ENCODE measurements around the gene FILIP1L. TPM values are rescaled to one million over a fixed set of nuclear protein-coding genes. Genes with fewer than 3 reads are reported as not detected.

The FILIP1L gene
- total RNA-seq, 1 experiment from 2014 or later: 0.07 TPM

DNA sequence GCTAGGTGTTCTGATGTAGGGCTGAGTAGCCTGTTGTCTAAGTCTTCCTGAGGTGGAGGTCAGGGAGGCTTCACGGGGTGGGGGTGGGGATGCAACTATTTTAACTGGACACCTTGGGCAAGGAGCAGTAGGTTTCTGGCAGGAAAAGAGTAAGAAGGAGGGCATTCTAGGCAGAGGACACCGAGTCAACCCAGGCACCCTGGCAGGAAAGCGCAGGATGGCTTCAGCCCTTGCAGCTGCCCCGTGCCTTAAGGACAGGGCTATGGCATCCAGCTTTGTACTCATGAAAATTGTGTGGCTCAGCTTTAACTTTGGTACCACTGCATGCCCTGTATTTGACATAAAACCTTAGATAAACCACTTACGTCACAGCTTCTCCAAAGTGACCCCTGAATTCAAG lies 6.4 kb upstream of the FILIP1L start:
- H3K23ac ChIP-seq (ENCODE audit: insufficient read length, low read depth, low read length): no peak overlapping the region
- Mint-ChIP-seq H3K9me3 (peaks cover 0 to 3% of the 10 kb centered on the region in 2 experiments; a peak in 1 of 5 replicates), H3K36me3 (ENCODE audit: insufficient read depth in 1 of 3, low read depth in 3 of 3) (peaks cover 0 to 4% (median 0%) of the 10 kb centered on the region in 3 experiments; a peak in 1 of 7 replicates), H3K4me1 (peaks cover 16 to 18% of the 10 kb centered on the region in 2 experiments), H3K4me3 (no peak overlapping the region), H3K27ac (peak overlapping the region in 1 of 3 experiments; percentile 59; a peak in 1 of 7 replicates), H3K27me3 (ENCODE audit: low read depth) (no peaks in the 10 kb centered on the region)
- no peak overlapping the region for H2BK20ac ChIP-seq (ENCODE audit: low read depth, low read length, poor library complexity, severe bottlenecking)
- no peak overlapping the region for H4K5ac ChIP-seq (ENCODE audit: insufficient read length, low read depth, low read length)
- no peak overlapping the region for H4K8ac ChIP-seq (replicated peaks; ENCODE audit: insufficient read length, low read depth, low read length)
- H3T11ph ChIP-seq (ENCODE audit: low read length): no peak overlapping the region
- no peak overlapping the region for H4K91ac ChIP-seq (ENCODE audit: insufficient read length, low read depth, low read length)
- no peak overlapping the region for H2BK120ac ChIP-seq (ENCODE audit: low read depth, low read length, poor library complexity, severe bottlenecking)
- H3K79me1 ChIP-seq (ENCODE audit: insufficient read depth, low read depth, low read length, poor library complexity, severe bottlenecking): no peaks in the 10 kb centered on the region
- H3K14ac ChIP-seq (ENCODE audit: insufficient read depth, low read length): no peak overlapping the region
- H3K27me3 ChIP-seq (ENCODE audit: insufficient read depth, low read length): no peaks in the 10 kb centered on the region
- H2AFZ ChIP-seq (ENCODE audit: low read length): no peak overlapping the region
- H3K9me3 ChIP-seq (ENCODE audit: control insufficient read depth, low read depth, low read length): no peaks in the 10 kb centered on the region
- H3K56ac ChIP-seq (ENCODE audit: insufficient read length, low read depth, low read length): no peak overlapping the region
- TF ChIP-seq, protein P1, sequence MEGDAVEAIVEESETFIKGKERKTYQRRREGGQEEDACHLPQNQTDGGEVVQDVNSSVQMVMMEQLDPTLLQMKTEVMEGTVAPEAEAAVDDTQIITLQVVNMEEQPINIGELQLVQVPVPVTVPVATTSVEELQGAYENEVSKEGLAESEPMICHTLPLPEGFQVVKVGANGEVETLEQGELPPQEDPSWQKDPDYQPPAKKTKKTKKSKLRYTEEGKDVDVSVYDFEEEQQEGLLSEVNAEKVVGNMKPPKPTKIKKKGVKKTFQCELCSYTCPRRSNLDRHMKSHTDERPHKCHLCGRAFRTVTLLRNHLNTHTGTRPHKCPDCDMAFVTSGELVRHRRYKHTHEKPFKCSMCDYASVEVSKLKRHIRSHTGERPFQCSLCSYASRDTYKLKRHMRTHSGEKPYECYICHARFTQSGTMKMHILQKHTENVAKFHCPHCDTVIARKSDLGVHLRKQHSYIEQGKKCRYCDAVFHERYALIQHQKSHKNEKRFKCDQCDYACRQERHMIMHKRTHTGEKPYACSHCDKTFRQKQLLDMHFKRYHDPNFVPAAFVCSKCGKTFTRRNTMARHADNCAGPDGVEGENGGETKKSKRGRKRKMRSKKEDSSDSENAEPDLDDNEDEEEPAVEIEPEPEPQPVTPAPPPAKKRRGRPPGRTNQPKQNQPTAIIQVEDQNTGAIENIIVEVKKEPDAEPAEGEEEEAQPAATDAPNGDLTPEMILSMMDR (conservative IDR thresholded peaks at IDR 0.05): no peak
- no peak overlapping the region for H3K9ac ChIP-seq (ENCODE audit: extremely low read depth, insufficient read length, low read length)
- H3K79me2 ChIP-seq (ENCODE audit: insufficient read depth, low read length): no peaks in the 10 kb centered on the region
- no peak overlapping the region for H3K4ac ChIP-seq (ENCODE audit: low read depth, low read length)
- H2BK12ac ChIP-seq (ENCODE audit: insufficient read length, low read depth, low read length): no peak overlapping the region
- no peak overlapping the region for H3K4me2 ChIP-seq (ENCODE audit: insufficient read depth, insufficient read length, low read length)
- H3K23me2 ChIP-seq (ENCODE audit: insufficient read length, low read depth, low read length, poor library complexity, severe bottlenecking): no peaks in the 10 kb centered on the region
- peaks cover 4% of the 10 kb centered on the region; the same call in 1 of the 2 replicates for H3K4me1 ChIP-seq (ENCODE audit: insufficient read depth, low read length)
- no peak overlapping the region for H2AK5ac ChIP-seq (ENCODE audit: insufficient read length, low read length)
- no CpG with 5 or more reads among the region's 5 CpGs for WGBS (ENCODE audit: extremely low coverage, insufficient read length, low lambda C conversion rate)
- no peak overlapping the region for H2BK5ac ChIP-seq (ENCODE audit: insufficient read length, low read length)
- no peak overlapping the region for H2BK15ac ChIP-seq (ENCODE audit: low read depth, low read length)
- no peak for DNase-seq
- H3K18ac ChIP-seq (ENCODE audit: insufficient read length, low read depth, low read length): no peak overlapping the region
- no peaks in the 10 kb centered on the region for H4K20me1 ChIP-seq (ENCODE audit: control insufficient read depth, insufficient read depth, insufficient read length)
- no peak overlapping the region for H3K27ac ChIP-seq (ENCODE audit: insufficient read length, low read depth, low read length)
